Measurements from ENCODE around the gene RBM33. TPM values are rescaled to one million over a fixed set of nuclear protein-coding genes. Genes with fewer than 3 reads are reported as not detected.

RBM33 gene
- total RNA-seq, 1 donor = 23.7 TPM

GRCh38 chr7:155669717-155670505, 25.4 kb downstream of the RBM33 start:
- no peak for DNase-seq (ENCODE audit: low read depth)
- TF ChIP-seq CTCF (IDR thresholded peaks at IDR 0.05; ENCODE audit: insufficient read depth, low read depth, low read length) = no peak
- H3K4me3 ChIP-seq (ENCODE audit: low read depth, low read length) = no peak overlapping the region

GRCh38 chr7:155670521-155670920, 26.1 kb downstream of the RBM33 start:
- no peak for DNase-seq (ENCODE audit: low read depth)
- no peak for TF ChIP-seq CTCF (IDR thresholded peaks at IDR 0.05; ENCODE audit: insufficient read depth, low read depth, low read length)
- no peak overlapping the region for H3K4me3 ChIP-seq (ENCODE audit: low read depth, low read length)

DNA sequence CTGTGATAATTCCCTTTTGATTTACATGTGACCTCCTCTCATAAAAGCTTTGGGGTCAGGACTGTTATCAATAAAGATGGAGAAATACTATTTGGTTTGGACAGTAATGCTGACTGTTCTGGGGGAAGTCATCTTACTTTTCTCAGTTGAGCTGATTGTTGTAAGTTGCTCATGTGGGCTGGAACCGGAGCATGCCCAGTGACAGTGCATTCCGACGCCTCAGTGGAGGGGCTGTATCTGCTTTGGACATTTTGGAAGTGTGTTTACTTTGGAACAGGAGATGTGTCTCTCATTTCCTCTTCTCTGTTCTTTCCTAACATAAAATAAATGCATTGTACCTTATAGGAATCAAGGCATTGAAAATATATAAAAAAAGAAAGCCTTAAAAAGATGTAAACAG, 30.1 kb downstream of the RBM33 start:
- no peak for TF ChIP-seq CTCF (IDR thresholded peaks at IDR 0.05; ENCODE audit: insufficient read depth, low read depth, low read length)
- H3K4me3 ChIP-seq (ENCODE audit: low read depth, low read length) = no peak overlapping the region
- no peak for DNase-seq (ENCODE audit: low read depth)

DNA sequence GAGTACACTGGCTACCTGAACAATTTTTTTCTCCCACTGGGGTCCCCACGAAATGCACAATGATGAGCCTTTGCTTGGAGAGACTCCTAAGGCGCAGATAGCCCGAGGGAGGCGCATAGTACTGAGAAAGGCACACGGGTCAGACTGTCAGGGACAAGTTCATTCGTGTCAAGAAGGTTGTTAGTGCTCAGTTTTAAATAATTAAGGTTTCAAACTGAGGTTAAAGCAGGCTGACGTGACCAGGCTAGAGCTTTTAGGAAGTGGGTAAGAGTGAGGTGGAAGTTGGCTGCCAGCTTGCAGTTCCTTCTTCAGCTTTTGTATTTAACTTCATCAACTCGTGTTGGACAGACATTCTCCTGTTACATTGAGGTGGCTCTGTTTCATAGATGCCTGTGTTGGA, 31.6 kb downstream of the RBM33 start:
- no peak for TF ChIP-seq CTCF (IDR thresholded peaks at IDR 0.05; ENCODE audit: insufficient read depth, low read depth, low read length)
- DNase-seq (ENCODE audit: low read depth) = no peak
- H3K4me3 ChIP-seq (ENCODE audit: low read depth, low read length) = no peak overlapping the region

DNA sequence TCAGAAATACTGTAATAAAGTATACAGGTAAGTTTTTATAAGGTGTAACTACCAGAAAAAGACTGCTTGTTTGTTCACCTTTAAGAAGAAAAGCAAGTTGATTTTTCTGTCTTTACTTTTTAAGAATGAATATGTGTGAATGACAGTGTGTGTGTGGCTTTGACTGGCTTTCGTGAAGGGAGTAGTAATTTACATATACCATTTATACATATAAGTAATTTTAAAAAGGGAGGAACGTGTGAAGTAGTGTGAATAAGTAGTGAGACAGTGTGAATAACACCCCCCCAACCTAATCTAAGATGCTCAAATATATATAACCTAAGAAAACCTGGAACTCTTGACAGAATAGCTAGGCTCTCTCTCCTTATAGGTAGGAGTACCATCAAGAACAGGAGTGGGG, 33.2 kb downstream of the RBM33 start:
- H3K4me3 ChIP-seq (ENCODE audit: low read depth, low read length) = no peak overlapping the region
- DNase-seq (ENCODE audit: low read depth) = no peak
- TF ChIP-seq CTCF (IDR thresholded peaks at IDR 0.05; ENCODE audit: insufficient read depth, low read depth, low read length) = no peak

- TF ChIP-seq CTCF (IDR thresholded peaks at IDR 0.05; ENCODE audit: insufficient read depth, low read depth, low read length) = no peak
- no peak for DNase-seq (ENCODE audit: low read depth)
Measured at GRCh38 chr7:155680124-155680523, 35.7 kb downstream of the RBM33 start.

DNA sequence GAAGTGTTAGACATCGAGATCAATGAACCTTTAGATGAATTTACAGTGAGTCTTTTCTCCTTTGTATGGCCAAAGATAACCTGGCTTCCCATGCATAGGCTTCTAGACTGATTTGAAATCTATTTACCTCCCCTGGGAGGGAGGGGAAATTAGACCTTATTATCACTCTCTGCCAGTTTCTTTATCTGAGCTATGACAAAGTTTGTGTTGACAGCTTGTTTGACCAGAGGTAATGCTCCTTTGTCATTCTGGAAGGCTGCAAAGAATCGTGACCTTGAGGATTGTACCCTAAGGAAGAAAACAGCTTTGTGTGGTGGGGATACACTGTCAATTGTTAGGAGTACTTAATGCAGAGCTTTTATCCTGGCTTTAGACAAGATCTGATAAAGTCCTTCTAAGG, 36.4 kb downstream of the RBM33 start:
- no peak for TF ChIP-seq CTCF (IDR thresholded peaks at IDR 0.05; ENCODE audit: insufficient read depth, low read depth, low read length)
- no peak overlapping the region for H3K4me3 ChIP-seq (ENCODE audit: low read depth, low read length)
- DNase-seq (ENCODE audit: low read depth) = no peak

More at GRCh38 chr7:155680124-155680523, 35.7 kb downstream of the RBM33 start:
- no peak overlapping the region for H3K4me3 ChIP-seq (ENCODE audit: low read depth, low read length)

Data from fibroblast of villous mesenchyme (primary cell).